SU-DHL-6 (cell line): ENCODE data around the gene BMAL2.

Source experiments
- H2AFZ ChIP-seq: fragments of 200-600 bp; sonication (generic); 2 replicates; pipeline ENCODE4 v1.6.1; 2014; ENCODE audit warnings: low read depth, mild to moderate bottlenecking, moderate library complexity, mixed read lengths, antibody characterized with exemption, low read length; ENCODE audit not compliant: severe bottlenecking
- H3F3A ChIP-seq: fragments of 200-600 bp; shearing (Covaris generic); 2 replicates; pipeline ENCODE4 v1.6.0; 2016; ENCODE audit warnings: antibody characterized with exemption, mild to moderate bottlenecking; ENCODE audit not compliant: insufficient read depth
- H3K27ac ChIP-seq: fragments of 200-600 bp; sonication (generic); 2 replicates; pipeline ENCODE4 v1.5.1; 2016; ENCODE audit warnings: low read depth, mild to moderate bottlenecking, low read length, moderate library complexity, mixed read lengths
- H3K27me3 ChIP-seq: fragments of 200-600 bp; sonication (generic), shearing (Covaris generic); 2 replicates; pipeline ENCODE4 v1.6.0; 2014; ENCODE audit warnings: mild to moderate bottlenecking, low read length
- H3K36me3 ChIP-seq: fragments of 200-600 bp; sonication (generic); 2 replicates; pipeline ENCODE4 v1.6.1; 2014; ENCODE audit warnings: mild to moderate bottlenecking, low read length, mixed read lengths
- H3K4me2 ChIP-seq: fragments of 300-600, 200-600 bp; shearing (Covaris generic), sonication (generic); 2 replicates; pipeline ENCODE4 v1.6.0; 2014; ENCODE audit warnings: low read length, low read depth, mild to moderate bottlenecking; ENCODE audit not compliant: poor library complexity, severe bottlenecking
- H3K4me3 ChIP-seq: fragments of 200-600 bp; sonication (generic); 2 replicates; pipeline ENCODE4 v1.5.1; 2014; ENCODE audit warnings: antibody characterized with exemption, low read length, mild to moderate bottlenecking, mixed read lengths; ENCODE audit not compliant: insufficient read depth, poor library complexity, severe bottlenecking
- H3K79me2 ChIP-seq: fragments of 200-600 bp; sonication (generic); 2 replicates; pipeline ENCODE4 v1.6.1; 2014; ENCODE audit warnings: mild to moderate bottlenecking, low read length, moderate library complexity; ENCODE audit not compliant: insufficient read depth
- H3K9ac ChIP-seq: fragments of 200-600 bp; sonication (generic); 2 replicates; pipeline ENCODE4 v1.7.0; 2014; ENCODE audit warnings: mild to moderate bottlenecking, low read length
- H3K9me2 ChIP-seq: fragments of 200-600 bp; sonication (generic); replicated peaks from 2 replicates; pipeline ENCODE4 v1.6.1; 2014; ENCODE audit warnings: low read length; ENCODE audit not compliant: insufficient read depth
- H3K9me3 ChIP-seq: fragments of 200-600 bp; sonication (generic); 2 replicates; pipeline ENCODE4 v1.6.1; 2014; ENCODE audit warnings: low read length, mixed read lengths; ENCODE audit not compliant: insufficient read depth
- H4K20me1 ChIP-seq: fragments of 200-600 bp; sonication (generic); 2 replicates; pipeline ENCODE4 v1.6.1; 2014; ENCODE audit warnings: low read depth, mild to moderate bottlenecking, antibody characterized with exemption, low read length, moderate library complexity, mixed read lengths
- EZH2phosphoT487 ChIP-seq: fragments of 200-600 bp; sonication (generic), shearing (Covaris generic); conservative IDR thresholded peaks from 2 replicates; pipeline ENCODE4 v1.6.1; 2018; ENCODE audit warnings: mild to moderate bottlenecking, antibody characterized with exemption, low read length, moderate library complexity, mixed read lengths
- TF ChIP-seq, protein P1 (sequence below): fragments of 200-600 bp; sonication (generic); IDR thresholded peaks from one replicate; pipeline ENCODE4 v1.5.1; 2017; ENCODE audit warnings: antibody characterized with exemption, mild to moderate bottlenecking, low read length, moderate library complexity; ENCODE audit not compliant: insufficient read depth, poor library complexity, severe bottlenecking

Gene BMAL2

DNA sequence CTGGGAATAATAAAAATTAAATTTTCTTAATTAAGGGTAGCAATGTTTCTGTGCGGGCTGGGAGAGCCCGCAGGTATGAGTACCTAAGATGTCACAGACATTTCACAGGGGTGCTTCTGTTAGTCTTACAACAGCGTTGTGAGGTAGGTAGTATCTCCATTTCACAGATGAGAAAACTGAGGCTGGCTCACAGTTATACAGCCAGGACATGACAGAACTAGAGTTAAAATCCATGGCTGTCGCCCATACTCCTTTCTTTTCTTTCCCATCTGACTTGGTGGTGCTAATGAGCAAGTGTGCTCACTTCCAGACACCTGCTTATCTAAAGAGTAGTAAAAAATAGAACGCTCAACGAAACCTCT, 2.1 kb downstream of the BMAL2 start:
- no peak overlapping the region for H3K4me3 ChIP-seq

DNA sequence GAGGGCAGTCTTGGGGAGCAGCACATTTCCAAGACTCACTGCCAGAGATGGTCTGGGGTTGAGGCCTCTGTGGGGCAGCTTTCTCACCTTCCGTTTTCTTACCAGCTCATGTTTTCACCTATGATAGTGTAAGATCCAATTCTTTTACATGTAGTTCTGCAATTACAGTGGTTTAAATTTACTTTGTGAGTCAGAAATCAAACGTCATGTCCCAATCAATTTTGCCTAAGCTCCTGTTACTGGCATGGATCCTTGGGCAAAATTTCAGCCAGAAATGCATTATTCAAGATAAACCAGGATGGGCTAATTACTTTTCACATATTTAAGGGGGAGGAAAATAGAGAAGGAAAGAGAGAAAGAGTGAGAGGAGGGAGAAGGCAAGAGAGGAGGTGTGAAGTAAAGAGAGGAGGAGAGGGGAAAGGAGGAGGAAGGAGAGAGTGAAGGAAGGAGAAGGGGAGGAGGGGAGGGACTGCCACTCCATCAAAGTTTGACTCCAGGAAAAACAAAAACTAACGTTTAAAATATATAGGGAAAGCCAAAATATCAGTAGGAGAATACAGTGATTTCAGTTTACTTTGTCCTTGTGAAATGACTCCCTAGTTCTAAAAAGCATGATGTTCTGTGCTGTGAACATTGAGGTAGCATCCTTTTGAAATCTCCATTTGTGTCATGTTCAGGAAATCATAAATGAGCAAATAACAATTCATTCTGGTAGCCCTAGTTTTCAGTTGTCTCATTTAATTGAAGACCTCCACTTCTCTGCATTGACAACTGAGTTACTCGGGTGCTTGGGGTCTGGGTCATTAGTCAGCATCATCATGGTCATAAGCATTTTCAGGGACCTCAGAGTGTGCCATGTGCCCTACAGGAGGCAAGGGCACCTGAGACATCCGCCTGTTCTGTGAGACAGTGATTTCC, 3.0 kb downstream of the BMAL2 start:
- no peaks in the 10 kb centered on the region for H3K79me2 ChIP-seq
- TF ChIP-seq, protein P1, sequence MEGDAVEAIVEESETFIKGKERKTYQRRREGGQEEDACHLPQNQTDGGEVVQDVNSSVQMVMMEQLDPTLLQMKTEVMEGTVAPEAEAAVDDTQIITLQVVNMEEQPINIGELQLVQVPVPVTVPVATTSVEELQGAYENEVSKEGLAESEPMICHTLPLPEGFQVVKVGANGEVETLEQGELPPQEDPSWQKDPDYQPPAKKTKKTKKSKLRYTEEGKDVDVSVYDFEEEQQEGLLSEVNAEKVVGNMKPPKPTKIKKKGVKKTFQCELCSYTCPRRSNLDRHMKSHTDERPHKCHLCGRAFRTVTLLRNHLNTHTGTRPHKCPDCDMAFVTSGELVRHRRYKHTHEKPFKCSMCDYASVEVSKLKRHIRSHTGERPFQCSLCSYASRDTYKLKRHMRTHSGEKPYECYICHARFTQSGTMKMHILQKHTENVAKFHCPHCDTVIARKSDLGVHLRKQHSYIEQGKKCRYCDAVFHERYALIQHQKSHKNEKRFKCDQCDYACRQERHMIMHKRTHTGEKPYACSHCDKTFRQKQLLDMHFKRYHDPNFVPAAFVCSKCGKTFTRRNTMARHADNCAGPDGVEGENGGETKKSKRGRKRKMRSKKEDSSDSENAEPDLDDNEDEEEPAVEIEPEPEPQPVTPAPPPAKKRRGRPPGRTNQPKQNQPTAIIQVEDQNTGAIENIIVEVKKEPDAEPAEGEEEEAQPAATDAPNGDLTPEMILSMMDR = no peak
- no peak for TF ChIP-seq EZH2phosphoT487

More for the DNA sequence above, 2.1 kb downstream of the BMAL2 start:
- no peak for TF ChIP-seq EZH2phosphoT487
- TF ChIP-seq, protein P1 = no peak
- no peak overlapping the region for H3K4me2 ChIP-seq
- H3K36me3 ChIP-seq = no peaks in the 10 kb centered on the region
- no peaks in the 10 kb centered on the region for H4K20me1 ChIP-seq
- no peak overlapping the region for H3K9ac ChIP-seq
- peaks cover 6% of the 10 kb centered on the region; the same call in 1 of the 2 replicates for H3F3A ChIP-seq
- H3K27me3 ChIP-seq = no peaks in the 10 kb centered on the region
- H3K27ac ChIP-seq = no peak overlapping the region
- no peaks in the 10 kb centered on the region for H3K79me2 ChIP-seq
- no peak overlapping the region for H2AFZ ChIP-seq
- no peaks in the 10 kb centered on the region for H3K9me3 ChIP-seq
- H3K9me2 ChIP-seq = no peaks in the 10 kb centered on the region

DNA sequence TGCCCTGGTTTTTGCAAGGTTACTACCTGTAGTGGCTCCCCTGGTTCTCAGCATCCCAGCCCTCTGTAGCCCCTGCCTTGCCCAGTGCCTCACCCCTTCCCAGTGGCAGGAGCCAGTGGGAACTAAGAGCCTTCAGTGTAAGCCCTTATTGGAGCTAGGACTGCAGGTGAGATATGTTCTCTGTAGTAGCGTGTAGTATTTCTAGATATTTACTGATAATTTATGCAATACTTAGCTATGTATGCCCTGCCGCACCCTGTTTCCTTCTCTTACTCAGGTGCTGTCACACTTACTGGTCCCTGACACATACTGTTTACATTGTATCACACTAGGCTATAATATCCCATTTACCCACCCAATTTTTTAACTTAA, 3.6 kb downstream of the BMAL2 start:
- TF ChIP-seq, protein P1 = no peak
- no peak for TF ChIP-seq EZH2phosphoT487
- no peaks in the 10 kb centered on the region for H3K79me2 ChIP-seq

More for the DNA sequence above, 3.0 kb downstream of the BMAL2 start:
- Histone ChIP-seq H3K27ac (no peak overlapping the region), H3K9me2 (no peaks in the 10 kb centered on the region), H3K9me3 (no peaks in the 10 kb centered on the region), H3K4me2 (no peak overlapping the region), H3F3A (peaks cover 6% of the 10 kb centered on the region; the same call in 1 of the 2 replicates), H2AFZ (no peak overlapping the region), H3K27me3 (no peaks in the 10 kb centered on the region), H3K4me3 (no peak overlapping the region), H4K20me1 (no peaks in the 10 kb centered on the region), H3K36me3 (no peaks in the 10 kb centered on the region), H3K9ac (no peak overlapping the region)

More for the DNA sequence above, 3.6 kb downstream of the BMAL2 start:
- no peak overlapping the region for H3K9ac ChIP-seq
- no peak overlapping the region for H3K27ac ChIP-seq
- H3K9me3 ChIP-seq = no peaks in the 10 kb centered on the region
- no peaks in the 10 kb centered on the region for H4K20me1 ChIP-seq
- H3K36me3 ChIP-seq = no peaks in the 10 kb centered on the region
- H2AFZ ChIP-seq = no peak overlapping the region
- H3K9me2 ChIP-seq = no peaks in the 10 kb centered on the region
- no peaks in the 10 kb centered on the region for H3K27me3 ChIP-seq
- H3K4me3 ChIP-seq = no peak overlapping the region
- H3K4me2 ChIP-seq = no peak overlapping the region
- peaks cover 6% of the 10 kb centered on the region; the same call in 1 of the 2 replicates for H3F3A ChIP-seq
